GM21390 (cell line): Measurements from ENCODE around the gene SLC35F4.
"Not testable (repeated sequence)": the region's sequence is repeated elsewhere in the genome, so short reads cannot be mapped to it uniquely, and the experiment has no call there.

Experiments
- ATAC-seq: cut with Tn5 transposase; IDR thresholded peaks from one replicate; pipeline ENCODE4 v1.9.1; 2021; ENCODE audit not compliant: unreplicated experiment

Gene SLC35F4

DNA sequence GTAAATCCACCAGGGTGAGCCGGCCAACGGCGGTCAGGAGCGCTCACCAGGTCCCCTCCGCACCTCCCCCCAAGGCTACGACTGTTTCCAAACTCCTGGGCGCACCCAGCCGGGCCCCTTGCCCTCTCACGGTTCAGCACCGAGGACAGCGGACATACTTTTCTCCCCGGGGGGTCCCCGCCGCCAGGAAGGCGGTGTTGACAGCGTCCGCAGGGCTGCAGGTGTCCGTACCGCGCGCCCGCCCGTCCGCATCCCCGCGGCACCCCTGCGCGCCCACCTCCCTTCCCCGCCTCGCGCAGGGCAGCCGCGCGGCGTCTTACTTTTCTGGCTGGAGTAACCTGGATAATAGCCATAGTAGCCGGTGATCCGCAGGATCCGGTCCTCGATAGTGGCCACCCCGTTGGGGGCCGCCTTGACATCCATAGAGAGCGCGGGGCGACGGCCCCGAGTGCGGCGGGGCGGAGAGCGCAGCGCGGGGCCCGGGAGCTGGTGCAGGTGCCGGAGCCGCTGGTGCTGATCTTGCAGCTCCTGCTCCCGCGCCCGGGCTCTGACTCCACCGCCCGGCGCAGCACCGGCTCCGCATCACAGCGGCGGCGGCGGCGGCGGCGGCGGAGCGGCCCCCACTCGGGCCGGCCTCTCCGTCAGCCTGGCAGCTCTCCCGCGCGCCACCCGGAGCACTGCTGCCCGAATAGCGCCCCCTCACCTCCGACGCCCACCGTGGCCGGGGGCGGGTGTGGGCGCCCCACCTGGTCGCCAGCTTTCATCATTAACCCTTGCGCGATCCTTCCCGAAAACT lies at the start of gene SLC35F4:
Gene SLC35F4 (minus strand): TSS at position 690 of the 796 bp plus-strand sequence.
- no peak for ATAC-seq

DNA sequence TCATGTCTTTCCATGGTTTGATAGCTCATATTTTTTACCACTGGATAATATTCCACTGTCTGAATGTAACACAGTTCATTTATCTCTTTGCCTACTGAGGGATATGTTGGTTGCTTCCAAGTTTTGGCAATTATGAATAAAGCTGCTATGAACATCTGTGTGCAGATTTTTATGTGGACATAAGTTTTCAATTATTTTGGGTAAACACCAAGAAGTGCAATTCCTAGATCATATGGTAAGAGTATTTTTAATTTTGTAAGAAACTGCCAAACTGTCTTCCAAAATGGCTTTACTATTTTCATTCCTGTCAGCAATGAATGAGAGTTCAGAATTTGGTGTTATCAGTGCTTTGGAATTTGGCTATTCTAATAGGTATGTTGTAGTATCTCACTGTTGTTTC lies 43.7 kb upstream of the SLC35F4 start:
- no peak for ATAC-seq

DNA sequence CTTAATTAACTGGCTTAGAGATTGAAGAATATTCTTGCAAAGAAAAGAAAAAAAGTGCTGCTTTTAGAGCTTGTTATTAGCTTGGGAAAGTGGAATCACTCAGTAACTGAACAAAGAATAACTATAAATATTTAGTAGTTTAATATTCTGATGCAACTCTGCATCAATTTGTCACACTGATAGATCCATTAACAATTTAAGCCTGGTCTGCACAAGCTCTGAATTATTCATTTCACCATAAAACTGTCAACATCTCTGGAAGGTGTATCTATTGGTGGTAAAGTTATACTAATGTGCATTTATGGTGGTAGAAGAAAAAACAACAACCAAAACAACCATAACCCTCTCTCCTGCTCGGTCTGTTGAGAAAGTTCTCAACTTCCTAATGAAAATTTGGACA lies 38.1 kb upstream of the SLC35F4 start:
- no peak for ATAC-seq

DNA sequence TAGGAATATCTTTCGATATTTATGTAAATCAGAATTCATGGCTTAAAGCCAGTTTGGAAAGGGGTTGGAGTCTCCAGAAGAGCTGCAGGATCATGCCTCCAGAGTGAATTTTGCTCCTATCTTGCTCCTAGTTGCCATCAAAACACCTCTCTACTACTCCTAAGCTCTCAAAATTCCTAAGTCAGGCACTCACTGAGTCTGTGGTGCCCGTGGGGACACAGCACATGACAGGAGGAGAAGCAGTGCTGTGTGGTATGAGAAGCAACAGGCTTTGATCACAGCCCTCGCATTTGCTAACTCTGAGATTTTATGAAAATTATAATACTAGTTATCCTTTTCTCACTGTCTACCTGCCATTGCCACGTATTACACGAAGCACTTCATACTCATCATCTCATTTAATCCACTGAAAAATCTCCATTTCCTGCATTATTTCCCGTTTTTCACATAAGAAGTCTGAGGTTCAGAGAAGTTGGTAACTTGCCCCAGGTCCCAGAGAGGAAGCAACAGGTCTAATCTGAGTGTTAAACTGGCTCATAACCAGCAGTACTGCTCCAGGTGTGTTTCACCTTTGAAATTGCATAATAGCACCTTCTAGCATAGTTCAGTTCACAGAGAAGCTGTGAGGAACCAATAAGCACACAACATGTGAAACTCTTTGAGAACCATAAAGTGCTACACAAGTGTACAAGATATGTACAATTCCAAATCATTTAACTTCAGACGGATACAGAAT lies 33.1 kb upstream of the SLC35F4 start:
- no peak for ATAC-seq

DNA sequence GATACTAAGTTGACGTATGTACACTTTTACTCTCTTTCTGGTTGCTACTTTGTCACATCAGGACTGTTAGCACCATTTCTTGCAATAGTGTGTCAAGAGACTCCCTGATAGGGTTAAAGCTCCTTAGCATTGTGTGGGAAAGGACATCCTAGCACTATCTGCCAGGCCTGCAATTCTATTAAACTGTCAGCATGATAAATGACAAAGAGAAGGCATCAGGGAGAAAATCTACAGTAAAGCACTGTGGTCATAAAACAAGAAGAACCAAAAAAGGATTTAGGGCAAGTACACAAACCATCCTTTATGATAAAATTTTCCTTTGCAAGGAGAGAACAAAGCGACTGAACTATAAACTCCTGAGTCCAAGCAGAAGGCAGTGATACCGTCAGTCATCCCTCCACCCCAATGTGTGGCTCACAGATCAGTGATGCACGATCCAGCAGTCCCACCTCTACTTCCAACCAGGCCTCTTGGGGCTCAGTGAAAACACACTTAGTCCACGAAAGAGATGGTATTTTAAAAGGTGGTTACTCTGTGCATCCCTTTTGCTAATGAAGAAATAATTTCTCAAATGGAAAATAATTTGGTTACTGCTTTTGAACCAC lies 31.4 kb upstream of the SLC35F4 start:
- no peak for ATAC-seq

DNA sequence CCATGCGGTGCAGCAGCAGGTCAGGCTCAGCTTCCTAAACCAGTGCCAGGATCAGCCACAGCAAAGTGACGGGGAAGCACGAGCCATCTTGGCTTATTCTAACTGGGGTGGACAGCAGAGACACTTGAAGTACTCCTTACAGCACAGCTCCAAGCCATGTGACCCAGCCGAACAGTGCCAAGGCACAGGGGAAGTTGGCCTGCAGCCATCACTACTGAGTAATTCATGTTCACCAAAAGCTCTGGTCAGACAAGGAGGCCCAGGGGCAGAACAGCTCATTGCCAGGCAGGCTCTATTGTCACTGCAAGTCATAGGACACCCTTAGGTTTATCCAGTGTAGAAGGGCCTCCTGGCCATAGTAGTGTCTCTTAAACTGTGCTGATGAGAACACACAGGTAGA lies 23.4 kb upstream of the SLC35F4 start:
- no peak for ATAC-seq

DNA sequence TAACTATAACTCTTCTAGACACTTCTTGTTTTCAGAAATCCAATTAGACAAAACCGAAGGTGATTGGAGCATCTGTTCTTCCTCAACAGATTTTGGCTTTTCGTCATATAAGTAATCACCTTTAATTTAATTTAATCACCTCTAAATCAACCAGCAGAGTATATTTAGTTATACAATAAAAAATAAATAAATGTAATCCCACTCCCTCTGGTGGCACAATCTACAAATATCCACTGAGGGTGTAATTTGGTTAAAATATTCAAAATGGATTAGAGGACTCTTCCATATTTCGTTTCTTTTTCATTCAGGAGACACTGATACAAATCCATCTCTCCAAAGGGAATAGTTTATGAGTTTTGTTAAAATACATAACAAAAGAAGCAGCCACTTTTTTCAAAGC lies 18.3 kb upstream of the SLC35F4 start:
- no peak for ATAC-seq

DNA sequence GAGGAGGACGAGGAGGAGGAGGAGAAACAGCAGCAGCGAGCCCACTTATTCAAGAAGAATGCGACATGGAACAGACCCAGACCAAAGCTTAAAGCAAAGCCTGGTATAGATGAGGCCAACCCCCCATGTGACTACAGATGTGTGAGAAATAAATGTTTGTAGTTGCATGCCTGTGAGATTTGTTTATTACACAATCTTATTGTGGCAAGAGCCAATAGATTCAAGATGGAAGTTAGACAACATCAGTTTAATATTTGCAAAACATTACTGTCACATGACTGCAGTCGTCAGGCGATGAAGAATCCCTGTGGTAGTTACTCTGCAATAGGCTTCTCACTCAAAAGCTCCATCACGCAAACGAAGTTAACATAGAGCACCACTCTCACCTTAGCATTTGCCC lies 17.2 kb upstream of the SLC35F4 start:
- ATAC-seq = no peak

DNA sequence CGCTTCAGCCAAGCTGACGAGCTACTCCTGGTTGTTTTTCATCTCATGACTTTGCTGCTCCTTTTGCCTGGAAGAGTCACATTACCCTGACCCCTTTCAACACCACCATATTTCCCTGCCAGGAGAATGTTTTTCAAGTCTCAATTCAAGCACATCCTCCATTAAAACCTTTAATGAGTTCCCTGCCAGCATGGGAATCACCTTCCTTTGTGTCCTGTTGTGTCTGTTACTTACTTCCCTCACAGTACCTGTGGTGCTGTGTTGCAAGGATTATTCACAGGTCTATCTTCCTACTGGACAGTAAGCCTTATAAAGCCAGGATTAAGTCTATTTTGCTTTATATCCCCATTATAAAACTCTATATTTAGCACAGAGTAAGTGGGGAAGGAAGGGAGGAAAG lies 13.6 kb upstream of the SLC35F4 start:
- no peak for ATAC-seq

DNA sequence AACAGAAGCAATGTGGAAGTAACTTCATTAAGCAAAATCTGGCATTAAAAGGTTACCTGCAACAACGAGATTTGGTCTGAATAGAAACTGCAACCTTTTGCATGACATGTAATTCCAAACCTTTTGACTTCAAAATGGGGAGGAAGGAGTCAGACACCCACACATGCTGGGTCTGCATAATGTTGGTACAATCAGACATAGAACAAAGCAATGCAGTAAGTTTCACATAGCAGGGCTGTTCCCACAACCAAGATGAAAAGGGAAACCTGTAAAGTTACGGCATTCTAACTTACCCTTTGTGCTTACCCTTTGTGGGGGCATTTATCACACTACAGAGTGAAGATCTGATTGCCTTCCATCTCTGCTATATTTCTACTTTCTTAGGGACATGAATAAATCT lies 10.1 kb upstream of the SLC35F4 start:
- no peak for ATAC-seq

DNA sequence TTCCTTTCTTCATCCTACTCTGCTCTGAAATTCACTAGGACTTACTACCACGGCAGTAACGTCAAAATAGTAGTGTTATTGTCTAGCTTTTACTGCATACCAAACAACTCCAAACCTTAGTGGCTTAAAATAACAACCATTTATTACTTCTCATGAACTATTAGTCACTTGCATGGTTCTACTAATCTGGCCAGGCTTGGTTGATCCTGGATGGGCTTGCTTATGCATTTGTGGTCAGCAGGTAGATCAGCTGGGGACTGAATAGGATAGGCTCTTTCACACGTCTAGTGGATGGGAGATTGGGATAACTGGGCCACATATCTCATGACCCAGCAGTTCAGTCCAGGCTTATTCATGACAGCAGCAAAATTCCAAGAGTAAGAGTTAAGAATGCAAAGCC lies 9.4 kb upstream of the SLC35F4 start:
- no peak for ATAC-seq

DNA sequence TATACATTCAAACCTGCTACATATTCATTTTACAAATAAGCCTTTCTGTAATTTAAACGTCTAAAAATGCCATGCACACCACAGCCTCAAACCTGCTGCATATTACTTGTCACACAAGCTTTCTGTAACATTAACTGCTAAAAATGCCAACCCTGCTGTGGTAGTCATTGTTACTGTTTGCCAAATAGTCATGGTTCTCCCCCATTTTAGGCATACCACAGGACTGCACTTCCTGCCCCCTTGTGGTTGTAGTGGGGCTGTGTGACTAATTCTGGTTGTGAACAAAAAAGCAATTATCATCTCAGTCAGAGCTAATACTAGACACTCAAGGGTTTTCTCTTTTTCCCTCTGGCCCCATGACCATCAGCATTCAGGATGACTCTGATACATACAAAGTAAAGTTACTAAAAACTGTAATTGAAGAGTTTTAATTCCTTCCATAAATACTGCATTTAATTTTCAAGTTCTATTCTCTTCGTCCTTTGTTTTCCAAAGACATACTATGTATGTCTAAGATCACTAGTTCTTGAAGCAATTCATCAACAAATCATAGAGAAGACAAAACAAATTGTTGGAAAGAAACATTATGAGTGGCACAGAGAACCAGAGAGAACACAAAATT lies 5.7 kb upstream of the SLC35F4 start:
- ATAC-seq = no peak

DNA sequence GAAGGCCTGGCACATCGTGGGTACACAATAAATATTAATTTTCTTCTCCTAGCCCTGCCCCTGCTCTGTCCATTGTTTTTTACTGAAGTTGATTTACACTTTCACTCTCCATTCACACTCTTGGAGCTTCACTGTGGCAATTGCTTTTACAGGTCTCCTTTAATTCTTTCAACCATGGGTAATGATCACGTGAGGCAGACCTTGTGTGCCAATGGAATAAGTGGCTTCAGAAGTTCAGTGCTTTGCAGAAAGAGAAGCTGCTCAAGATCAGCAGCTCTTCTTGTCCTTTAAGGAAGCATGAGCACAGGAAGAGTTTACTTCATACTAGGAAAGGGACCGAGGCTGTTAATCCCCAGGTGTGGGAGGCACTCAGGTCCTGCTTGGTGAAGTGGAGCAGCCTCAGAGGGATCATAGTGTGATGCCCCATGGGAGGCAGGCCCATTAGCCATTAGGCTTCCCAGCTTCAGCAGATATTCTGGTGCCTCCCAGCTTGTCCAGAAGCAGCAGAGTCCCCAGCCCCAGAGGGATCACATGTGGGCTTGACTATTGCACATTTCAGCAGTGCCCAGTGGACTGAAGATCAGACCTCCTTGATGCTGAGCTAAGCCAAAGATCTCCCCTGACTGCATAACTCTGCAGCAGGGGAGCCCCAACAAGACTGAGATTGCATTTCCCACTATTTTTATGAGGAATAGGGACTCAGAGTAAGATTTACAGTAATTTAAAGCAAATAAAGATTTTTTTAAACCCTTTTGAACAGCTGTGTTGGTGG lies 5.0 kb upstream of the SLC35F4 start:
- no peak for ATAC-seq

DNA sequence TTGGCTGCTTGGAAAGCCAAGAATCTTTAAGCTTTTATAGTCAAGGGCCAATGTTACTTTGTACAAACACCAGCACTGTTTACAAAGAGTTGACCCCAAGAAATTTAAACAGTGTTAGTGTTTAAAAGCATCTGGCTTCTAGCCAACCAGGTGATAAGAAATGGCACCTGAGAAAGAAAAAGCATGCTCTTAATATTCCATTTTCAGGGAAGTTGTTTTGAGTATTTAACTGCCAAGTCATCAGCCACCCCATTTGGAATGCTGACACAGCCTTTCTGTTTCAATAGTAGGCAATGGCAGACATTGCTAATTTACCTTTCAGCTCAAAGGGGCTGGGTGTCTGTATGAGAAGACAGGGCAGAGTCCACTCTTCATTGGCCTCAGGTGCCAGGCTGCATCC lies 3.7 kb upstream of the SLC35F4 start:
- no peak for ATAC-seq

DNA sequence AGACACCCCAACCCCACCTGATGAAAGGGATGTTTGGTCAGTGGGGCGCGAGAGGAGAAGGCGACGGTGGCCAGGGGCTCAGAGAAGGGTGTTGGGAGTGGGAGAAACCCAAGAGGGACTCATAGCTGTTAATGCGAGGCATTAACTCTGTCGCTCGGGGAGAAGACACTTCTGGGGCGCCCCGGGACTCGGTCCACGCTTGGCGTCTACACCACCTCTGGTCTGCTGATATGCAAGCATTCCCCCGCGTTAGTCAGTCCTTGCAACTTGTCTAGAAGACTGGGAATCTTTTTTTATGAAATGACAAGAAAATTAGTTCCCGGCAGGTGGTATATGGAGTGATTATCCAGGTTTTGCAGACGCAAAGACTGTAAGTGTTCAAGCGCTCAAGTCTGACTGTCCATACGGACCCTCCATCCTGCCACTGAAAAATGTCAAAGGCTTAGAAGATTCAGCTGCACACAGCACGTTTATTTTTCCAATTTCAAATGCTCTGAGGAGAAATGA lies 360 bp upstream of the SLC35F4 start:
- ATAC-seq = no peak

DNA sequence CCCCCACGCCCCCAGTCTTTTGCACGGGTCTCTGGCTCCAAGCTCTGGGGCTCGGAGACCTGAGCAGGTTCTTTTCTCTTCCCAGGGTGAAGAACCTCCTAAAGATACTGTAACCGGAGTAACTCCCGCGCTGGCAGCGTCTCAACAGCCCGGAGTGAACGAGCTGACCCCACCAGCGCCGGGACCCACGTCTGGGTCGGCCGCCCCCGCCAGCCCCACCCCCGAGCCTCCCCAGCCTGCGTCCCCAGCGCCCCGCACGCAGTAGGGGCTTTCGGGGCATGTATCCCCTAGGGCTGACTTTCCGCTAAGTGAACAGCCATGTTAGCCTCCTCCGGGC lies 858 bp downstream of the SLC35F4 start:
- no peak for ATAC-seq

DNA sequence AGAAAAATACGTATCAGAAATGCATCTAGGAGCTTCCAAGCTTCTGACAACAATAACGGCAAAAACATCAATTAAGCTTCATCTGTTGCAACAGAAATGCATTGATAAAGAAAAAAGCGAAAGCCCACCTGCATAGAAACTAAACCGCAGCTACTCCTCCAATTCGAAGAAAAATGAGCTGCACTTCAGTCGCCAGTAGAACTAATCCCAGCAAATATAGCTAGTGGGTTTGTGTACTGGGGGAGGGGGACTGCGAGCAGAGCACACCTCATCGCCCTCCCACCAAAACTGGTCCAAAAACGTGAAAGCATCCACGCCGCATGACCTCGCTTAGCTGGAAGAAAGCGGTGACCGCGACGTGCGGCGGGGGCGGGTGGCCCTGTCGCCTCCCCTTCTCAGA lies 1.2 kb downstream of the SLC35F4 start:
- no peak for ATAC-seq

DNA sequence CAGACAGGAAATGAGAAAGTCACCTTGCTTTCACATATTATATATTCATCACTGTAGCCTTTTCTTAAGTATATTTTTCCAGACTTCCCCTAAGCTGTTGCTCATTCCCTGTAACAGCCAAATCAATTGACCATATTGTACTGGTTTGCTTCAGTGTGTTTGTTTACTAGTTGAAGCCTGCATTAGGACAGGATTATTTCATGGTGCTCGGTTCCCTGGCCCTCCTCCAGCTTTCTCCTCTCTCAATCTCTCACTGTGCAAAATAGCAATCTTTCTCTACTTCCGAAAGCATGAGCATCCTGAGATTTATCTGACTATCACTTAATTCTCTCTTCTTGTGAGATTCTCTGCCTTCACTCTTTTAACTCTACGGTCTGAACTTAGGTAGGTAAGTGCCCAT lies 2.4 kb downstream of the SLC35F4 start:
- ATAC-seq = no peak

DNA sequence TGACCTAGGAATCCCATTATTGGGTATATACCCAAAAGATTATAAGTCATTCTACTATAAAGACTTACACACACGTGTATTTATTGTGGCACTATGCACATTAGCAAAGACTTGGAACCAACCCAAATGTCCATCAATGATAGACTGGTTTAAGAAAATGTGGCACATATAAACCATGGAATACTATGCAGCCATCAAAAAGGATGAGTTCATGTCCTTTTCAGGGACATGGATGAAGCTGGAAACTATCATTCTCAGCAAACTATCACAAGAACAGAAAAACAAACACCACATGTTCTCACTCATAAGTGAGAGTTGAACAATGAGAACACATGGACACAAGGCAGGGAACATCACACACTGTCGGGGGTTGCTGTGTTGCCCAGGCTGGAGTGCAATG lies 10.2 kb downstream of the SLC35F4 start:
- not testable (repeated sequence) for ATAC-seq

DNA sequence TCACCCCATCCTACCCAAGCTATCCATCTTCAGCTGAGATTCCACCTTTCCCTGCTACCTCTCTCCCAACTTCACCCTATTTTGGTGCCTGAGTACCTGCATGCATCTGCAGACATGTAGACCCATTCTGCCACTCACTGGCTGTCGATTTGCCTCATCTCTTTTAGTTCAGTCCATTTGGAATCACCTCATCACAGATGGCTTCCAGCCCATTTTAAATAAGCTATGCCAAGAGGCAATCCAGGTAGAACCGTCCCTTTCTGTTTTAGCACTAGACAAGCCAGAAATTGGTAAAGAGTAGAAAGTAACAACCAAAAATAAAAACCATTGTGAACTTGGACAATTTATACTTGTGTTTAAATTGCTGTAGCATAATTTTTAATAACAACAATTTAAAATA lies 11.3 kb downstream of the SLC35F4 start:
- no peak for ATAC-seq

DNA sequence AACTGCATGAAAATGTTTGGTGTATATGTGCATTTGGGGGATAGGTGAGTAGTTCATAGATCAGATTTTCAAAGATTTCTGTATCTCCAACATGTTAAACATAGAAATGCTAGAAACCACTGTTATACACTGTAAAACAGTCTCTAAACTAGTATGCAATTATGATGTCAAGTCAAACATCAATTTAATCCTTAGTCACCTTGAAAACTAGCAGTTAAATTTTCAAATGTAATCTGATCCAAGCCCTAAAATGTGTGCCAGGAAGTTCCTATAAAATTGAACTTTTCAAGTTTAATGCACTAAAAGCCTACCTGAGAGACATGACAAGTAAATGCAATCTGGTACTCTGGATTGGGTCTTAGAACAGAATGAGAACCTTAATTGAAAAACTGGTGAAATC lies 14.5 kb downstream of the SLC35F4 start:
- no peak for ATAC-seq
